GM19193 (cell line): Measurements from ENCODE around the gene HPCAL1.

Source experiments
- POLR2A ChIP-seq: IDR thresholded peaks from 4 replicates; pipeline ENCODE4 v1.6.1; 2011; ENCODE audit not compliant: insufficient read depth, insufficient read length; ENCODE audit errors: extremely low read depth

HPCAL1 gene

DNA sequence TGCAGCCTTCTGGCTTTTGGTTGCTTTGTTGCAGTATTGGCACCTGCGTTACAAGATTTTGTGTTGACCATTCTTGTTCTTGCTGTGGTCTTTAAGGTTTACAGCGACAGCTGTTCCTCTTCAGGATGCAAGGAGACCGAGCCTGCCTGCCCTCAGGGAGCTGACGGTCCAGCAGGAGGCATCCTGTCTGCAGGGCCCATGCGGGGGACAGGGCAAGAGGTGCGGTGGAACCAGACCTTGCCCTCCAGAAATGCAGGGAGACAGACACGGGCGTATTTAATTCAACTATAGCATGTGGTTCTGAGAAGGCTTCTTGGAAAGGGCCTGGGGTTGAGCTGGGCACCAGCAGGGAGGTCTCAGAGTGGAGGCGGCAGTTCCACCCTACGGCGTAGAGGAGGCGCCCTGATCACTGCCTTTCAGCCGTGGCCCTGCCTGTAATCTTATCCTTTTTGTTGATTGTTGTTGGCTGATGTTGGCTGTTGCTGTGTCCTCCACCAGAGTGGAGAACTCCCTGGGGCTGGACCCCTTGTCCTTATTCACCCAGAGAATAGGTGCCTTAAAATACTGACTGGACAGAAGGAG lies 71.7 kb downstream of the HPCAL1 start:
- no peak for TF ChIP-seq POLR2A

DNA sequence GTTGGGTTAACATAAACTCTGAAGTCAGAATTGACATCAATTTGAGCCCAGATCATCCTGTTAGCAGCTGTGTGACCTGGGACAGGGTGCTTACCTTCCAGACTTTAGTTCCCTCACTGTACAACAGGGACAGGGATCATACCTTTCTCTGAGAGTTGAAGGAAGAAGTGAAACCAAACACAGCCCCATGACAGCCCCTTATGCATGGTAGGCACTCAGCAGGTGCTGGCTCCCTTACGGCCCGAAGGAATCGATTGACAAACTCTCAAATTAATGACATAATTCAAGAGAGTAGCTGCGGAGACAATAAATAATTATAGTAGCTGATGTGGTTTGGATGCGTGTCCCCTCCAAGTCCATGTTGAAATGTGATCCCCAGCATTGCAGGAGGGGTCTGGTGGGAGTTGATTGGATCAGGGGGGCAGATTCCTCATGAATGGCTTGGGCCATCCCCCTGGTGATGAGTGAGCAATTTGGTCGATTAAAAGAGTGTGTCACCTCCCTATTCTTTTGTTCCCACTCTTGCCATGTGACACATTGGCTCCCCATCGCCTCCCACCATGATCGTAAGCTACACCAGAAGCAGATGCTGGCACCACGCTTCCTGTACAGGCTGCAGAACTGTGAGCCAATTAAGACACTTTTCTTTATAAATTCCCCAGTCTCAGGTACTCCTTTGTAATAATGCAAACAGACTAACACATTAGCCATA lies 73.0 kb downstream of the HPCAL1 start:
- no peak for TF ChIP-seq POLR2A

DNA sequence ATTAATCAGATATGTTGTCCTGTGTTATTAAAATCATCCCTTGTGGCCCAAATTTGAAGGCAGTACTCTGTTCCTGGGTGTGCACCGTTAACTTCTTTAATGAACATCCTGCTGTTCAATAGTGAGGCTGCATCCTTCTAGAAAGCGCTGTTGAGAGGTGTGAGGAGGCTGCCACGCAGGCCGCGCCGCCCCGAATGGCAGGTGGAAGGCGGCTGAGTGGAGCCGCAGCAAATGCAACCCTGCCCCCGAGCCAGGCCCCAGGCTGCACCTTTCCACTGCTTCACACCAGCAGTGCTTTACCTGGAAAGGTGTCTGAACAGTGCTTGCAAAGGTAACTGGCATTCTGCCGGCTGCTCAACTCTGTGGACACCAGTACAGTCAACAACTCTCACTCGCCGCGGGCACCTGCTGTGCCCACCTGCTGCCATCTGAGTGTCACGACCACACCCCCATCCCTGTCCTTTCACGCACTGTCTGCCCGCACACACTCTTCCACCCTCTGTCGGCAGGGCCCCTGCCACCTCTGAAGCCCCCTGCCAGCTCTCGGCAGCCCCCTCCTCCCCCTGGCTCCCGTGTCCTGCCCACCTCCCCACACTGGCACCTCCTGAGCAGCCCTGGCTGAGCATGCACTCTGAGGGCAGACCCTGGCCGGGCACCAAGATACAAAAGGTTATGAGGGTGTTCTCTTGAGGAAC lies 74.5 kb downstream of the HPCAL1 start:
- TF ChIP-seq POLR2A: no peak

DNA sequence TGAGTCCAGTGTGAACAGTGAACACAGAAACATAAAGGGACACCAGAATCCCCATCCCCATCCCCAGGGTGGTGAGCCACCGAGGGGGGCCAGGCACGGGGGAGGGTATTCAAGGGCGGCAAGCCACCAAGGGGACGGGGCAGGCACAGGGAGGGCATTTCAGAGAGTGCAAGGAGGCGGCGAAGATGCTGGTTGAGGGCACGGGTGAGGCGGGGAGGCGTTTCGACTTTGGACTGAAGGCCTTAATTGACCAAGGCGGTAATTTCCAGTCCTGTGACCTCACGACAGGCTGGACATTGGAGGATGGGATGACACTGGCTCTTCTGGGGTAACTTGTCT lies 75.0 kb downstream of the HPCAL1 start:
- TF ChIP-seq POLR2A: no peak

DNA sequence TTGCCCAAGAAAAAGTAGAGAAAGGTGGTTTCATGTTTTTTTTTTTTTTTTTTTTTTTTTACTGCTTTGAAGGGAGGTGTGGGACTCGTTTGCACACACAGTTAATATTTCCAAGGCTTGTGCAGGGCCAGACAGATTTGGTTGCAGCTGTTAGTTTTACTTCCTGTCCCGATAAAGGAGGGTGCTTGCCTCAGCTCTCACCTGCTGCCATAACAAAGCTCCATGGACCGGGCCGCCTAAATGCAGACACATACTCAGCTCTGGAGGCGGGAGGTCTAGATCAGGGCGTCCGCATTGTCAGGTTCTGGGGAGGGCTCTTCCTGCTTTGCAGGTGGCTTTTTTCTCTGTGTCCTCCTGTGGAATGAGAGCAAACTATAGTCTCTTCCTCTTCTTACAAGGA lies 75.5 kb downstream of the HPCAL1 start:
- no peak for TF ChIP-seq POLR2A

DNA sequence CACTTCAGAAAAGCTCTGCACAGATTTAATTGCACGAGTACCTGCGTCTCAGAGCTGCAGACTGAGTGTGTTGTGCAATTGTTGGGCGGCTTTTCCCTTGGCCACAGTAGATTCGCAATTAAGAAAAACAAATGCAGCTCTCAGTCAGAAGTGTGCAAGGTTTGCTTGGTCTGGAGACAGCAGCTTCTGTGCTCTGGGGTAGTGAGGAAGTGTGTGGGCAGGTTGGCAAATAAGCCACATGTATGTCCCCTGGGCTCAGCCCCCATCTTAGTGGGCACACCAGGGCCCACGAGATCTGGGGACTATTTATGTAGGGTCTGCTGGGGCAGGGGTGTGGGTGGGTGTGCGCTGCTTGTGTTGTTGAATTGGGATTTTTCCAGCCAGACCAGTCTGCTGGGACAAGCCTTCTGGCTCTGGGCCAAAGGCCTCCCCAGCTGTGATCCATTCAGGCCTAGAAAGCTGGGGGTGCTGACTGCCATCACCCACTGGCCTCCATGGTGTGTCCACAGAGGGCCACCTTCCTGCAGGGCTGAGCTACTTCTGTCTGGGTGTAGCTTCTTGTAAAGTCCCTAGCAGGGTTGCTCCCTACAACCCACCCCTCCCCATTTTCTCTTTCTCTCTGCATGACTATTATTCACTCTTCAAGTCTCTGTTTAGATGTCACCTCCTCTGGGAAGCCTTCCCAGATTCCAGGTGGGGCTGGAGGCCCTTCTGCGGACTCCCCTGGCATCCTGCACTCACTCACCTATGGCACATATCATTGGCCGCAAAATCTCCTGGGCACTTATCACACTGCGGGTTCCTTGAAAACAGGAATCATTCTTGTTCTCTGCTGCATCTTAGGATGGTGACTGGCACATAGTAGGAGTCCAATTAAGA lies 77.6 kb downstream of the HPCAL1 start:
- no peak for TF ChIP-seq POLR2A

DNA sequence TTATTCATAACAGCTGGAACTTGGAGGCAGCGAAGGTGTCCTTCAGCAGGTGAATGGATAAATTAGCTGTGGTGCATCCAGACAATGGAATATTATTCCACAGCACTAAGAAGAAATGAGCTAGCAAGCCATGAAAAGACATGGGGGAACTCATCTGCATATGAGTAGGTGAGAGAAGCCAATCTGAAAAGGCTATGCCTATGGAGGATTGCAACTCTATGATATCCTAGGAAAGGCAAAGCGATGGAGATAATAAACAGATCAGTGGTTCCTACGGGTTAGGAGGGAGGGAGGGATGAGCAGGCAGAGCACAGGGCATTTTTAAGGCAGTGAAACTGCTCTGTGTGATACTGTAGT lies 79.3 kb downstream of the HPCAL1 start:
- TF ChIP-seq POLR2A: no peak

DNA sequence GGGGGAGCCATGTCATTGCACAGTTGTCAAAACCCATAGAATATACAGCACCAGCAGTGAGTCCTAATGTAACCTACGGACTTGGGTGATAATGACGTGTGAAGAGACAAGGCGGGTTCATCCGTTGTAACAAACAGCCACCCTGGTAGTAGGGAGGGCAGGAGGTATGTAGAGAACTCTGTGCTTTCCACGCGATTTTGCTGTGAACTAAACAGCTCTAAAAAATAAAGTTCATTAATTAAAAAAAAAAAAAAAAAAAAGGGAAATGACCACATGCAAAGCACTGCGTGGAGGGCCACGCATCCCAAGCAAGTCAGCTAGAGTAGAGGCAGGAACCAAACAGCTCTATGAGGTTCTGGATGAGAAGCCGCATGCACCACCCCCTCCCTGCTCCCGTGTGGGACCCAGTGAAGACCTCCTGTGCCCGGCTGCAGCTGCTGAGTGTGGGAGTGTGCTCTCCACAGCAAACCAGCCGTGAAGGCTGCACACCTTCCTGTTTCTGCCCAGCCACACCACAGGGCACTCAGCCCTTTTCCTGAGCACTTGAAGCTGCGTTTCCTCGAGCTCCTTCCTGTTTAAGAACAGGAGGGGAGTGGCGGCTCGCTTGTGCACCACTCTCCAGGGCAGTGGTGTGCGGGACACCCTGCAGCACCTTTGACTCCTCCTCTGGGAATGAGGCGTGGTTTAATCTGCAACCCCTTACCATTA lies 79.8 kb downstream of the HPCAL1 start:
- no peak for TF ChIP-seq POLR2A

DNA sequence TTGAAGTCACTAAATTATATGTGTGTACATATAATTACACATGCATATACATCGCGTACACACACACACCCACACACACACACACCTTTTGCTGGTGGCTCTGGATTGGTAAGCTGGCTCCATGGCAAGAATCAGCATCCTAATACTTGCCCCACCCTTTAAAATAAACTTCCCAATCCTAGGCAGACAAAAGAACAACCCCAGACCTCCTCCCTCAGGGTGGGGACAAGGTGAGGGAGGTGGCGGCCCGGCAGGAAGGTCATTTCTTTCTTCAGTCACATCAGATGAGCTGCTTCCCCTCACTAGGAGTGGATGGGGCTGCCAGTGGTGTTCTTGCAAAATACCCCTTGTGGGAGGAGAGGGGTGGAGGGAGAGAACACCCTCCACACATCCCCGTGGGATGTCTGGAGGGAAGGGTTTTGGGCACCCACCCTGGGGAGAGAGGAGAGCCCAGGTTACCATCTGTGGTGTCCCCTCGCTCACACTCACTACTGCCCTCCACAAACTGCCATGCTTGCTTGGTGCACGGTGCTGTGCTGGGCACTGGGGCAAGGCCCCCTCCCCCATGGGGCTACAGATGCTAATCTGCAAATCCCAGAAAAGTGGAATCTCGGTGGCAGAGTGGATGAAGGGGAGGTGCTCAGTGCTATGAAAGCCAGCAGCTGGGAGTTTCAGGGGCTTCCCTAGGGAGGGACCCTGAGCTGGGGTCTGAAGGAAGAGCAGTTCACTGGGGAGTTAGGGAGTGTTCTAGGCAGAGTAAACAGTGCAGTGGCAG lies 81.4 kb downstream of the HPCAL1 start:
- no peak for TF ChIP-seq POLR2A

DNA sequence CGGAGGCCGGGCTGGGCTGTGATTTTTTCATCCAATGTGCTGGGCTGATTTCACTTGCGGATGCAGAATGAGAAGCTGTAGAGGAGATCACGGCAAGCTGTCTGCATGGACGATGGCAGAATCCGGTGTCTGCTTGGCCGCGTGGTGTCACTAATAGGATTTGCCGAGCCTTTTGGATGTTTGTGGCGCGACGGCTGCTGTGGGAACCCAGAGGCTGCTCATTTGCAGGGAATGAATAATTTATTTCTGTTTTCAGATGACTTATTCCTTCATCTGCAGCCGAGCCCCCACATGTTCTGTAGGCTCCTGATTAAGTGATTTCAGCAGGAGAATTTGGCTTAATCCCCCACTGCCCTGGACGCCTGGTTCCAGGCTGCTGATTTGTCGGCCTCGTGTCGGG lies 82.8 kb downstream of the HPCAL1 start:
- TF ChIP-seq POLR2A: no peak

DNA sequence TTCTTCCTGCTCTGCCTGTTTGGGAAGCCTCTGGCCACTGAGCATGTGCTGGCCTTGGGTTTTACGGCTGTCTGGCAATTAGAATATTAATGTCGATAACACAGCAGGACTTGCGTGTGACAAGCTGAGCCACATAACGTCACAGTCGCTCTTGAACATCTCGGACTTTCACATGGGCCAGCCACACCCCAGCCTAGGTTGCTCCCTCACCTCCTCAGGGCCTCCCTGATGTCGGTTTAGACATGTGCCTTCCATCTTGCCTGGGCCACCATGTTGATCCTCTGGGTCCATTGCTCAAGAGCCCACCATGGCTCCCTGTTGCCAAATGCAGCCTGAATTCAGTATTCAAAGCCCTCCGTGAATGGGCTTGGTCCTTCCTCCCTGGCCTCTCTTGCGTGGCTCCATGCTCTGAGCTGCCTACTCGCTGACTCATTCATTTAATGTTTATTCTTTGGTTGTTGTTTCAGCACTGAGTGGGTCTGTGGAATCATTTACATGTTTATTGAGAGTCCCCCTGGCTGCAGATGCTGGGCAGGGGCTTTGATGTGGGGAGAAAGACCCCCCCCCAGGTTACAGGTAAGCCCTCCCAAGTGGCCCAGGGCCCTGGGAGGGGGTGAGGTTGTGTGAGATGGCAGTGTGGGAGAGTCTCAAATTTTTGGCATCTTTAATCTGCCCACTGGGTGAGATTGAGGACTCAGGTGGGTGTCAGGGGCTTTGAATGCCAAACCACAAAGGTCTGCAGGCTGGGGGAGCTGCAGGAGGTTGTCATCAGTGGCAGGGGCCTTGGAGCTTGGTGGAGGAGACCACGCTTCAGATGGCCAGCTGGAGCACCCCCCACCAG lies 83.4 kb downstream of the HPCAL1 start:
- no peak for TF ChIP-seq POLR2A

DNA sequence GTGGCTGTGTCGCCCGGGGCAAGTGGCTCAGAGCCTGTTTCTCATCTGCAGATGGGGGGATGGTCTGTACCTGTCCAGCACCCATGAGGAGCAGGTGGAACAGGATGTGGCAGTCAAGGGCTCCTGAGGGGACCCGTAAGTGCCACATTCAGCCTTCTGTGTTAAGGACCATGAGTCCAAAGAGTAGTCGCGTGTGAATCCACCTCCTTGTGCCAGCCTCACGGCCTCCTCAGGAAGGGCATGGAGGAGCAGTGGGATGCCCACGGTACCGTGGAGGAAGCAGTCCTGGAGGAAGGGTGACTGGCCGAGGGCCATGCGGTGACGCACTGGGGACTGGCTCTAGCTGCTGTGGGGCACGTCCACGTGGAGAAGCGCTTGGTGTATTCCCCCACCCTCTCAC lies 84.3 kb downstream of the HPCAL1 start:
- TF ChIP-seq POLR2A: no peak

DNA sequence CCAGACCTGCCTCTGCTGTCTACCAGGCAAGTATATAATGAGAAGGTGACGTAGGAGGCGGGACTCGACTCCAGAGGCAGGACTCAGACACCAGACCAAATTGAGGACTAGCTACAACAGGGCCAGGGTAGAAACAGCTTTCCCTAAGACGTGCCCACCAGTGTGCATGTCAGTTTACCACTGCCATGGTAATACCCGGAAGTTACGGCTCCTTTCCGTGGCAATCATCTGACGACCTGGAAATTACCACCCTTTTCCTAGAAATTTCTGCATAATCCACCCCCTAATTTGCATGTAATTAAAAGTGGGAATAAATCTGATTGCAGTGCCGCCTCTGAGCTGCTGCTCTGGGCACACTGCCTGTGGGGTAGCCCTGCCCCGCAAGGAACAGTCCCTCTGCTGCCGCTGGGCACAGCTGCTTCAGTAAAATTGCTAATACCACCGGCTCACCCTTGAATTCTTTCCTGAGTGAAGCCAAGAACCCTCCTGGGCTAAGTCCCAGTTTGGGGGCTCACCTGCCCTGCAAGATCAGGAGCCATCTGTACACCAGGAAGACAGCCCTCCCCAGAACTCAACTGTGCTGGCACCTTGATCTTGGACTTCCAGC lies 86.4 kb downstream of the HPCAL1 start:
- TF ChIP-seq POLR2A: no peak
